Right lobe of liver (tissue), 4 donors: ENCODE results near the gene GRIA4.

Experiments
- CTCF ChIP-seq, 4 donors: fragments of 200-600 bp in 3 of 4; fragments of 450-650 bp in 1 of 4; IDR thresholded peaks; one replicate each; pipeline versions ENCODE4 v1.5.1 to v1.8.0; 2016 to 2022; ENCODE audit warnings: antibody characterized with exemption in 4 of 4, mild to moderate bottlenecking in 2 of 4
- POLR2A ChIP-seq: fragments of 450-650 bp; IDR thresholded peaks from one replicate; pipeline ENCODE4 v1.6.1; 2017; ENCODE audit warnings: antibody characterized with exemption, mild to moderate bottlenecking
- donor health status: DM: no; HTN: no; CAD: no.
- donor health status: DM: no; HTN: no; CAD: no.
- donor health status: DM: no; HTN: yes; CAD: no.

GRCh38 chr11:105858841-105859240 is 249.0 kb downstream of the GRIA4 start:
- TF ChIP-seq CTCF (IDR thresholded peaks at IDR 0.05), result no peak
- TF ChIP-seq POLR2A, result no peak
